ENCODE measurements around the gene LOXL1. TPM values are rescaled to one million over a fixed set of nuclear protein-coding genes. Genes with fewer than 3 reads are reported as not detected.
A peak's percentile ranks its signal among the peaks of the same experiment; 100 is the strongest.

LOXL1 gene
- total RNA-seq, 2 experiments from 2014 or later, result 1.6 to 2.8 TPM

- TF ChIP-seq CTCF (IDR thresholded peaks at IDR 0.05), result no peak
- ATAC-seq (no peak), DNase-seq (no peak)
- Mint-ChIP-seq H3K27me3 (no peaks in the 10 kb centered on the region), H3K9me3 (no peaks in the 10 kb centered on the region), H3K4me1 (ENCODE audit: low read depth) (peaks cover 31% of the 10 kb centered on the region), H3K27ac (no peak overlapping the region), H3K4me3 (no peak overlapping the region), H3K36me3 (ENCODE audit: low read depth) (peaks cover 4% of the 10 kb centered on the region)
- ChIA-PET CTCF (interaction anchor here (11.4 kb wide), 1 partner anchor 13 kb away, joined by 106 read pairs; no protein-coding TSS in a partner anchor), POLR2A (interaction anchor here (0.6 kb wide), 1 partner anchor 9 kb away, joined by 4 read pairs; no protein-coding TSS in a partner anchor)
- intact Hi-C loops (cut with micrococcal nuclease), result no loop called here
Observed at GRCh38 chr15:73989001-73989798, 62.9 kb downstream of the LOXL1 start.

- DNase-seq (no peak), ATAC-seq (no peak)
- intact Hi-C loops (cut with micrococcal nuclease), result no loop called here
- H3K27ac Mint-ChIP-seq, result no peak overlapping the region
- peaks cover 6% of the 10 kb centered on the region for H3K36me3 Mint-ChIP-seq (ENCODE audit: low read depth)
- CTCF ChIA-PET, result interaction anchor here (1.9 to 11.4 kb wide), 3 partner anchors 15 to 26 kb away, joined by 7 to 106 read pairs (median 30); no protein-coding TSS in a partner anchor
- H3K4me1 Mint-ChIP-seq (ENCODE audit: low read depth), result peaks cover 26% of the 10 kb centered on the region
- no peak overlapping the region for H3K4me3 Mint-ChIP-seq
- POLR2A ChIA-PET, result interaction anchor here (1.0 to 1.3 kb wide), 2 partner anchors 8 to 16 kb away, joined by 4 read pairs; no protein-coding TSS in a partner anchor
- H3K27me3 Mint-ChIP-seq, result no peaks in the 10 kb centered on the region
- no peak for TF ChIP-seq CTCF (IDR thresholded peaks at IDR 0.05)
- no peaks in the 10 kb centered on the region for H3K9me3 Mint-ChIP-seq
Observed at GRCh38 chr15:73990250-73991005, 64.2 kb downstream of the LOXL1 start.

GRCh38 chr15:73991260-73991659, 65.0 kb downstream of the LOXL1 start:
- ATAC-seq, result no peak
- TF ChIP-seq CTCF (IDR thresholded peaks at IDR 0.05), result no peak
- peak overlapping the region; percentile 78 for H3K4me3 Mint-ChIP-seq
- intact Hi-C loops (cut with micrococcal nuclease), result no loop called here
- H3K27me3 Mint-ChIP-seq, result no peaks in the 10 kb centered on the region
- POLR2A ChIA-PET, result interaction anchor here (0.7 to 1.3 kb wide), 3 partner anchors 9 to 16 kb away, joined by 3 to 4 read pairs (median 4); no protein-coding TSS in a partner anchor
- no peak overlapping the region for H3K27ac Mint-ChIP-seq
- no peak for DNase-seq
- CTCF ChIA-PET, result interaction anchor here (0.8 to 11.4 kb wide), 4 partner anchors 10 to 27 kb away, joined by 3 to 106 read pairs (median 18); no protein-coding TSS in a partner anchor
- H3K4me1 Mint-ChIP-seq (ENCODE audit: low read depth), result peaks cover 29% of the 10 kb centered on the region
- no peaks in the 10 kb centered on the region for H3K9me3 Mint-ChIP-seq
- H3K36me3 Mint-ChIP-seq (ENCODE audit: low read depth), result peaks cover 6% of the 10 kb centered on the region

- ATAC-seq (peak; percentile 77), DNase-seq (peak; percentile 94)
- H3K9me3 Mint-ChIP-seq, result no peaks in the 10 kb centered on the region
- H3K4me1 Mint-ChIP-seq (ENCODE audit: low read depth), result peaks cover 33% of the 10 kb centered on the region
- peak within 1 kb of the TSS; percentile 83 for H3K27ac Mint-ChIP-seq
- TF ChIP-seq CTCF (IDR thresholded peaks at IDR 0.05), result peak; percentile 95
- H3K27me3 Mint-ChIP-seq, result no peaks in the 10 kb centered on the region
- POLR2A ChIA-PET, result interaction anchor here (0.7 to 2.9 kb wide), 3 partner anchors 10 to 11 kb away, joined by 3 to 11 read pairs (median 4); no protein-coding TSS in a partner anchor
- intact Hi-C loops (cut with micrococcal nuclease), result no loop called here
- H3K4me3 Mint-ChIP-seq, result peak within 1 kb of the TSS; percentile 78
- peaks cover 9% of the 10 kb centered on the region for H3K36me3 Mint-ChIP-seq (ENCODE audit: low read depth)
- CTCF ChIA-PET, result interaction anchor here (0.7 to 11.4 kb wide), 5 partner anchors 10 to 68 kb away, joined by 3 to 106 read pairs (median 7); no protein-coding TSS in a partner anchor
Observed at GRCh38 chr15:73991726-73992593, 65.7 kb downstream of the LOXL1 start, which contains the start of gene STOML1. TSS of gene STOML1 (minus strand) at chr15:73992295. CDS start at chr15:73992223, 72 bp downstream.
